Activated CD8-positive, alpha-beta memory T cell treated with anti-CD3 and anti-CD28 coated beads for 36 hours (primary cell): ENCODE measurements around the gene TMEM178B. TPM values are rescaled to one million over a fixed set of nuclear protein-coding genes. Genes with fewer than 3 reads are reported as not detected.

Source experiments
- CTCF ChIA-PET: fragments of 350-600 bp; sonication (Branson Sonifier 250); formaldehyde crosslinking; loops from one replicate; lab custom pipeline; 2021; ENCODE audit warnings: antibody characterized with exemption; lab: Charles Lee
- POLR2A ChIA-PET: fragments of 350-600 bp; sonication (Branson Sonifier 250); formaldehyde crosslinking; loops from one replicate; lab custom pipeline; 2021; ENCODE audit warnings: antibody characterized with exemption; lab: Charles Lee
- total RNA-seq, 2 experiments: library from RNA; stranded (reverse); gene quantifications; one replicate each; pipeline ENCODE4 v1.2.3, GENCODE V29; 2021

TMEM178B gene
- total RNA-seq, 2 experiments from 2014 or later = 0.51 to 0.75 TPM

DNA sequence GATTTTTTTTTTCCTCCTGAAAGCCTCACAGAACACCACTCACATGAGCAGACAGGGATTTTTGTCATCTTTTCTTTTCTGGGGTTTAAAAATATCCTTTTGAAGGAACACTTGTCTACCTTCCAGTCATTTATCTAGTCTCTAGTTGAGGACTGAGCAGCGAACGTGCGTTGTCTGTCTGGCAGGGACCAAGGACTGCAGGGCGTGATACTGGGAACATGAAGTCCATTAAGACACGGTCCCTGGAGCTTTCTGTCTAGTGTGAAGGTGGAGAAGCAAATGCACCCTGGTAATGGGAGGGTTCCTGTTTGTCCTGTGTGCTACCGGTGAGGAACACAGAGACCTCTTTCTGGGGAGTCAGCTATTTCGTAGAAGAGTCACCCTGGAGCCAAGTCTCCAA lies 207.4 kb downstream of the TMEM178B start:
- POLR2A ChIA-PET = no interaction called here
- CTCF ChIA-PET = no interaction called here

DNA sequence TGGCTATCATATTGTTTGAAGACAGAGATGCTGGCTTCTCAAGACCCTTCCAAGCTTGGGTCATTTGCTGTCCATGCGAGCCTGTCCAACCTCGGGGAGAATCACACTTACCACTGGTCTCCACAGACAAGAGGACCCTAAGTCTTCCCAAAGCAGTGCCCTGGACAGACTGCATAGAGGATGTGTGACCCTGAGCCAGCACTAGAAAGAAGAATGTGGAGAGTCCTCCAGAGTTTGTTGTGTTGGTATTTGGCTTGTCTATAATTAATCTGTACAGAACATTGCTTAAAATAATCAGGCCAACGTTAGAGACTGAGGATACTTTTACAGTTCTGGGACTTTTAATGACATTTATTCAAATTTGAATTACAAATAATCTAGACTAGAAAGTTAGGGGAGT lies 212.7 kb downstream of the TMEM178B start:
- ChIA-PET POLR2A (no interaction called here), CTCF (no interaction called here)

DNA sequence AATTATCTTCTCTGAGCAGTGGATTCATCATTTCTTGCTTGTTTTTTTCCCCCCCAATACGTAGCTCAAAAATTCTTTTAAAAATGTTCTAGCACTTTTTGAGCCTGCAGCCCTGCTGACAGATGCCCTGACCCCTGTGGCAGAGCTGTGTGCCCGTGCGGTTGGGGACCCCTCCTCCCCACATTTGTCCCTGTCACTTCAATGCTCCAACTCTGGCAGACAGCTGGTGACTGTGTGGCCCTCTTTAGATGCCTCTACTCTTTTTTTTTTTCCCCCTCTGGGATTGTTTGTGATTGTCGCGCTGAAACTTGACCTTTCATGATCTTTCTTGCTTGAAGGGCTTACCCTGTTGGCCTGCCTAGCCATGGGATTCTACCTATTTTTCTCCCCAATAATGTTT lies 214.1 kb downstream of the TMEM178B start:
- POLR2A ChIA-PET = no interaction called here
- CTCF ChIA-PET = no interaction called here

DNA sequence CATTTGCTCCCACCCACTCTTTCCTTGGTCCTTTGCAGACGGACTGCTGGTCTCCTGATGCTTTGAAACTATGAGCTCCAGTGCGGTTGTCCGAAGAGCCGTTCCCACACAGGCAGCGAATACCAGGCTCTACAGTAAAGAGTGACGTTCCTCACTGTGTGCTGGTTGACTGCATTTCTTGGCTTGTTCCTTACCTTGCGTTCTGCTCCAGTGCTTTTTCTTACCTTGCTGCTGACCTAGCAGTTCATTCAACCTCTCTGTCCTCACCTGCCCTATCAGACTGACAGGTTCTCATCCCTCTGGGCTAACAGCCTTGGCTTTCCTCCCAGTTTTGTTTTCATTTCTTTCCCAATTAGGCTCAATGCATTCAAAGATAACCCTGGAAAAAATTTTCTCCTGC lies 214.8 kb downstream of the TMEM178B start:
- CTCF ChIA-PET = no interaction called here
- POLR2A ChIA-PET = no interaction called here

DNA sequence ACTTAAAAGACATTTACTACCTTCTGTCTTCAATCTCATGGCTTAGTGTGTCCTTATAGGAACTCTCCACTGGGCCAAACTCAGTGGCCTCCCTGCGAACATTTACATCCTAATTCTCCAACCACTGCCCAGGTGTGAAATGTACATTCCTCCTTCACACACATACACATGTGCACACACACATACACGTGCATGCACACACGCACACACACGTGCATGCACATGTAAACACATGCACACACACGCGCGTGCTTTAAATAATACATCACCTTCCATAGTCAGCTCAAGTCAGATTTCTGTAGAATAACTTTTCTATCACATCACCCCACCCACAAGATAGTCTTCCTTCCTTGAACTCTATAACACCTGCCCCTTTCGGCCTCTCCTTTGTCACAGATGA lies 216.5 kb downstream of the TMEM178B start:
- ChIA-PET POLR2A (no interaction called here), CTCF (no interaction called here)

DNA sequence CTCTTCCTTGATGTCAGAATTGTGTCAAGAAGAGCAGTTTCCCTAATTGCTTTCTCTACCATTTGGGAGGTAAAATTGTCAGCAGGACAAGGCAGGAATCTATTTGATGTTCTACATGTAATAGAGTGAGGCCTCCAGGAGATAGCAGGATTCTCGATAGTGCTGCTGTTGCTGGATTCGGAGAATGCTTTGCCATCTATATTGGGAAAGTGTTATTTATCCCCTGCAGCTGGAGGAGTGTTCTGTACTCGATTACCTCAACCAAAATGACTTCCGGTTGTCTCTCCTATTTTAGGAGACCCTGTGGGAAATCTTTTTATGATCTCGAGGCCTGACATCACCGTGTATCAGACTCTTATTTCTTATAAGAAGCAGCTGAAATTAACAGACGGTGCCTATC lies 217.1 kb downstream of the TMEM178B start:
- CTCF ChIA-PET = no interaction called here
- POLR2A ChIA-PET = no interaction called here

DNA sequence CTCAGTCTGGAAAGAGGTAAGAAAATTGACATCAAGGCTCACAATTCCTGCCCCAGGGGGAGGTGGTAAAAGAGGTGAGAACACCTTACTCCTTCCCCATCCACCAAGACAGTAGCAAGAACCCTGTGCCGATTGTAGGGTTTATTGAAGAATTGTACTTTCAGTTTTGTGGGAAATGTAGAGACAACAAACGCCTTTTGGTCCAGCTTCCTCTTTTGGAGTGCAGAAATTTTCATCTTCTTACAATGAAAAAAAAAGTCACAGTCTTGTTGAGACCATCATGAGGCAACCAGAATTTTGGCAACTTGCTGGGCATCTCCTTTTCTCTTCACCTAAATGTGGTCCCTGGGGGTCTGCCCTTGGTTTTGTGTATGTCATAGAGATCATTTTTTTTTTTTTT lies 217.7 kb downstream of the TMEM178B start:
- CTCF ChIA-PET = no interaction called here
- POLR2A ChIA-PET = interaction anchor here (0.7 kb wide), 1 partner anchor 14 kb away, joined by 5 read pairs; no protein-coding TSS in a partner anchor

DNA sequence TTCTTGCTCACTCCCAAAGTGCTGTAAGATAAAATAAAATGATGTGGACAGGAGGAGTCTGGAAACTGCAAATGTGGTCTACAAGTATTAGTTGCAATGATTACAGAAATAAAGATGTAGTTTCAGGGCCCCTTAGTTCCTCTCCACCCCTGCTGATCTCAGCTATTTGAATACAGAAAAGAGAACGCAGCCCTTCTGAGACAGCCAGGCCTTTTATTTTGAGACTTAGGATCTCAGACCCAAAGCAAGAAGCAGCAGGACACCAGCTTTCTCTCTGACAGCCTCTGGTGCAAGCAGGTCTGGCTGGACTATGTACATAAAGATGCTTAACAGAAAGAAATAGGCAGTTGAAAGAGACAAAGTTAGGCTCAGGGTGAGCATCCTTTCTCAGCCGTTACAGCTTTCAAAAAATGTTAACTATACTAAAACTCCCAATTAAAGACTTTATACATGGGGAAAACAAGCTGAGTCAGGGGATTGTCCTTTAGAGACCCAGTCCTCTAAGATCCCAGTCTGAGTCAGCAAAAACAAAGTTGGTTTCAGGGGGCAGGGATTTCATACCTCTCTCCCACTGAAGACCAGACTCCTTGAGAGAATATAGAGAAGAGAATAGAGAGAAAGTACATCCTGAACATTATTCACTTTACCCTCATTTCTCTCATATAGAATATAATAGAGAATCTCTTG lies 220.4 kb downstream of the TMEM178B start:
- ChIA-PET POLR2A (no interaction called here), CTCF (no interaction called here)

DNA sequence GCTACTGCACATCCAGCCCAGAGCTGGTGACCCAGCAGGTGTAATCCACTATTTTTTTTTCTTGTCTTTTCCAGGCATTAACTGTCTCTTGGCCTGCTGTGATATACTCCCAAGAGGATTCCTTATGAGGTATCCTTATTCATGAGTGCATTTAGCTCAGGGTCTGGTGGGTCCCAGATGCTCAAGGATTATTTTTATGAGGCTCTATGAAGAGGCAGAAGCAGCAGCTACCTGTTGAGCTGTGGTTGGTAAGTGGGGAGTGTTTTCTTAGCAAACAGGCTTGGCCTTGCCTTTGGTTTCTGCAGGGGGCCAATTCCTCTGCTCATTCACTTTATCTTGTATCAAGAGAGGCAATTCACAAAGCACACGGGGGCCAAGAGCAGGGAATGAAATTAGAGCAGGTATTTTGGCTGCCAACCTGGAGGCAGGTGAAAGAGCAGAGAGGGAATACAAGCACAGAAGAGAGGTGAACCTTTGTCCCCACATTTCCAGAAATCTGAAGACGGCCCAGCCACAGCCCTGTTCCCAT lies 221.6 kb downstream of the TMEM178B start:
- ChIA-PET CTCF (no interaction called here), POLR2A (no interaction called here)

DNA sequence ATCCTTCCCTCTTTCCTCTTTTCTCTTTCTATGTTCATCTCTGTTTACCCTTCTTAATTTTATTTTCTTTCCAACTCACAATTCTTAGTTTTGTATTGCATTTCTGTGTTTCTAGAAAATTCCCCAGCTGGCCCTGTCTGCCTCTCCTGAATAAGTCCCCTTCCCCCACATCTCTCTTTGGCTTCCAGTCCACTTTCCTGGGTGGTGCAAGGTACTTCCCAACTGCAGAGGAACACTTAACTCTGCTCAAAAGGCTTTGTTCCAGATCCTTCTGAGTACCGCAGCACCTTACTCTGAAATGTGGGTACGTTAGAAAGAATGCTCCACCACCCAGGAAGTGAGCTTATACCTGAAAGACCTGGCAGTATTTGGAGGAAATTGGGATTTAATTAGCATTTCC lies 227.0 kb downstream of the TMEM178B start:
- ChIA-PET POLR2A (no interaction called here), CTCF (no interaction called here)

DNA sequence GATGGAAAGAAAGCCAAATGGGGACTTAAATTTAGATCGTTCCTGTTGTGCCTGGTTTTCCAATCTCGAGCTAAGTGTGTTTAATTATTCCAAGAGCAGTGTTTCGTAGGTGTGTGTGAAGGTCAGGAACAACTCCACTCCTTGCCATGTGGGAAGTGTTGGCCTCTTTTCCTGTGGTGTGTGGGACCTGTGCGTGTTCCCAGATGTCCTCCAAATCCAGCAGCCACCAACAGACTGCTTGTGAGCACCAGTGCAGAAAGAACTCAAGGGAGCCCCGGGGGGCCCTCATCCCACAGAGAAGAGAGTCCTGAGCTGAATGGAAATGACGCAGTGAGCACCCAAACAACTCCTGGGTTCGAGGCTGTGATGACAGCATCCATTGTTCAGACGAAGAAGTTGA lies 227.7 kb downstream of the TMEM178B start:
- CTCF ChIA-PET = no interaction called here
- POLR2A ChIA-PET = no interaction called here

DNA sequence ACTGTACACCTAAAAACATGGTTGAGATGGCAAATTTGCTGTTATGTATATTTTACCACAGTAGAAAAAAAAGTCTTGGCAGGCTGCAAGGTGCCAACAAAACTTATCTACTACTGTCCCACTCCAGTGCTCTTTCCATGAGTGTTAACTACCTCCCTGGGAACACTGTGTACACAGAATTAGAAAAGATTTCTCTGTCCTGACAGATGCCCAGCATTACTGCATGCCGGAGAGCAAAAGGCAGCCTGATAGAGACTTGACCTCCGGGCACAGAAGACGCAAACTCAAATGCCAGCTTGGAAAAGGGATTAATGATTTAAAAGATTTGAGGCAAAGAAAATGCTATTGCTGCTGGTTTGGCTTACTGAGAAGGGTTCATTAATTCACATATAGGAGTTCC lies 228.8 kb downstream of the TMEM178B start:
- ChIA-PET POLR2A (no interaction called here), CTCF (no interaction called here)

DNA sequence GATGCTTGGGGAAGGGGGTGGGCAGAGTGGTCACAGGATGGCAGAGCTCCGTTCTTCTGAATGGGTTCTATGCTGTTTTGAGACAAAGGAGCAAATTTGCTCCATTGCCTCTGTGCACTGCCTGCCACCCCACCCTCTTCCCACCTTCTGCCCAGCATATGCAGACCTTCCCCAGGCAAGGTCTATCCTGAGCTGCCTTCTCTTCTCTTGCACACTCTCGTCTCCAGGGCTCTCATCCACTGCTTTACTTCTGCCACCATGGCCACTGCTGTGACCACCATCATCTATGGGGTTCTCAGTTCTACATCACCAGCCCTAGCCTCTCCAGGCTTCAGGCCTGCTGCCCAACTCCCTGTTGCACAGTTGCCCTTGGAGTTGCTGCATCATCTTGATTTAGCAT lies 230.4 kb downstream of the TMEM178B start:
- POLR2A ChIA-PET = no interaction called here
- CTCF ChIA-PET = no interaction called here

DNA sequence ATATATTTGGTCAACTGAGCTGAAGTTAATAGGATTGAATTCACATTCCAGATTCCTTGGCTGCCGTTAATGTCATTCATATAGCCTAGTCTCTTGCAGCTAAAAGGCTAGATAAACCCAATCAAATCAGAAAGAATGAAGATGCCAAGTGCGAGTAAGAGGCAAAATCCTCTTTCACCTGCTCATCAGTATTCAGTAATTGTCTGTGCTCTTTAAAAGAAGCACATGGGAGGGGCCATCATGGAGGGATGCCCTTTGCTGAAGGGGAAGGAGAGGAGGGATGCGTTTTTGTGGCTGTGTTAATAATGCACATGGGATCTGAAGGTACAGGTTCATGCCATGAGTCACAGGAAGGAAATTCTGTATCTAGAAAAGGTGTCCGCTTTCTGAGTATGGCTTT lies 232.2 kb downstream of the TMEM178B start:
- POLR2A ChIA-PET = no interaction called here
- CTCF ChIA-PET = no interaction called here

DNA sequence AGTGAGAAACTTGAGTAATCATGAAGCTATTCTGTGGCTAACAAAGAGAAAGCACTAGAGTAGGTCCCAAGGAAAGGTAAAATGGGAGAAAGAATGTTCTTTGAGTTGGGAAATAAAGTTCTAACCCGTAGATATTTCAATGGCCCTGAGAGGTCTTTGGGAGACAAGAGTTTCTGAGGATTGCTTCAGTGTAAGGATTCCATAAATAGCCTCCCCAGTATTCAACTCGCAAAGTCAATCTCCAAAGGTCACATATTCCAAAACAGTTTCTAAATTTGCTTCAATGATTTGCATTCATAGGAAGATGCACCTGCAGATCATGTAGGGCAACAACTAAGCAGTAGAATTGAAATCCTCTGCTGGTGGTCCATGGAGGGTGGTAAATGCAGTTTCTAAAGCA lies 238.5 kb downstream of the TMEM178B start:
- POLR2A ChIA-PET = no interaction called here
- CTCF ChIA-PET = no interaction called here

DNA sequence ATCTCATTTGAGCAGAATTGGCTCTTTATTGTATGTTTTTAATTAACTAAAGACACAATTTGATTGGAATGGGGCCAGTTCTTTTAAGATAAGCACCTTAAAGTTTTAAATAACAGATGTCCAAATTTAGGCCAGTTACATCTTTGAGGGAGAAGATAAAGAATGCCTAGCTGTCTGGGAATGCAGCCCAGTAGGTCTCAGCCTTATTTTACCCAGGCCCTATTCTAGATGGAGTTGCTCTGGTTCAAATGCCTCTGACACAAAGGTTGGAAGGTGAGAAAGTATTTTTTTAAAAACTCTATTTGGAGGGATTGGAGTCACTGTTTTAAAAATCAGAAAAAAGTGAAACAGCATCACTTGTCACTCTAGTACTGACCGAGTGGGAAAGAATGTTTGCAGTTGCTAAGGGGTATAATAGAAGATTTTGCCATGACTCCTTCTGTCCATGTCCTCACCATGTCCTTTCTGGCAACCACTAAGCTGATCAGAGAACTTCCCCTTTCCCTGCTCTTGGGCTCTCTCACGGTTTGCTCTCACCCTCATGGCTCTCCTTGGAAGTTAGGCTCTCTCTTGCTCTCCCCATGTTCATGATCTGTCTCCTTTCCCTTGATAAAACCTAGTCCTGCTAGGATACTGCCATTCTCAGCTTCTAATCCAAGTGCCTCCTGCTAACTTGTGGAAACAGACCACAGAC lies 239.1 kb downstream of the TMEM178B start:
- ChIA-PET POLR2A (no interaction called here), CTCF (no interaction called here)

DNA sequence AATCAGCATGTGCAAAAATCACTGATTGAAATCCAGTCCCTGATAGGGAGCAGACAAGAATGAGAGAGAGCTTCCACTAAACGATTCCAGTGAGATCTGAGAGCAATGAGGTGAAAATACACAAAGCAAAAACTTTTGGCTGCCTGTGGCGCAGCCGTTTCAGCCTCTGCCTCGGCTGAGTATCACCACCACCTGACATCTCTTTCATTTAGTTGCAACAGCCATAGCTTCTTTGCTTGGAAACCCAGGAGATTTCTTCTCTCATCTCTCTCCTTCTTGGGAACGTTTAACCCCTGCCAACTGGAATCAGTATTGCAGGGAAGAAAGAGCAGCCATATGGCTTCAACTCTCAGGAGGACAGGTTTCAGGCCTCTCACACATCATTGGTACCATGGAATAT lies 240.0 kb downstream of the TMEM178B start:
- CTCF ChIA-PET = no interaction called here

DNA sequence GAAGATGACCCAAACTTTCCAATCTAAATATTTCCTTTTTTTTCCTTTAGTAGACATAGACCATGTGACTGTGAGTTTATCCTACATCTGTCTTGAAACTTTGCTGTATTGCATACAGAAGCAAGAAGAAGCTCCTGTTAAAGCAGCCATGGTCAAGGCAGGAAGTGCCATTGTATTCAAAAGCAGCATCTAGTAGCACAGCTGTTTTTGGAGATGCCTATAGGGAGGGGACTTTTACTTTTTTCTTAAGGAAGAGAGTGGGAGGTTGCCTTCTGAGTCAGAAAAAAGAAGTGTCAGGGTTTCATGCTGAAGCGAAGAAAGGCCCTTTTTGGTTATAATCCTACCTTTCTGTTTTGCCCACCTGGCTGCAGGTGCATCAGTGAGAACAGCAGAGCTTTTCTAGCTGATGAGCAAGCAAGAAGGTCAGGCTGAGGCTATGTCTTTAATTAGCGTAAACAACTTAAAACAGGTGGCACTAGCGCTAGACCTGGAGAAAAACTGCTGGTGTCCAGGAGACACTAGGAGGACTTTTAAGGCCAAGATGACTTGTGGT lies 243.2 kb downstream of the TMEM178B start:
- ChIA-PET POLR2A (no interaction called here), CTCF (no interaction called here)

More for the DNA sequence above, 240.0 kb downstream of the TMEM178B start:
- POLR2A ChIA-PET = no interaction called here

DNA sequence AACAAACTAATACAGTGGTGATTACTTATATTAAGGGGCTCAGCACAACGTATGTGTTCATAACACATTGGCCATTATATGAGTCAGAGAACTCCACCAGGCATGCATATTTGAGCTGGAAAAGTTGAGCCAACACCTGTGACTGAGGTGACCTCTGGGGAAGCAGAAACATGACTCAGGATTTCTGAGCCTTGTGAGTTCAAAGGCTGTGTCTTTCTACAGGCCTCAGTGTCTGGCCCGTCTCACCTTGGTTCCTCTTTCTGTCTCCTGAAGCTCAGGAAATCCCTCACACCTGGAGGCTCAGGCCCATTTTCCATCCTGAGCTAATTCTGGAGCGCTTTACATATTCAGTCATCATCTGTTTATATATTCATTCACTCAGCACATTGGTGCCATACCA lies 246.4 kb downstream of the TMEM178B start:
- ChIA-PET POLR2A (no interaction called here), CTCF (no interaction called here)

DNA sequence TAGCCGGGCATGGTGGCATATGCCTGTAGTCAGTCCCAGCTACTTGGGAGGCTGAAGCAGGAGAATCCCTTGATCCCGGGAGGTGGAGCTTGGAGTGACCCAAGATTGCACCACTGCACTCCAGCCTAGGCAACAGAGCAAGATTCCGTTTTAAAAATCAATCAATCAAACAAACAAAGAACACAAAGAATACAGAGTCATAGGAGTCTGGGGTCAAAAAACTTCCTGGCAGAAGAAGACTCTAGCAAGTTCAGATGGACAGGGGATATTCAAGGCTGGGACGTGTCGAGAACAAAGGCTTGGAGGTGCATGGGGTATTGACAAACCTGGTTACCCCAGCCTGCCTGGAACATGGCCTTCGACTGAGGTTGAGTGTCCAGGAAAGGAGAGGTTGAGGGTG lies 248.5 kb downstream of the TMEM178B start:
- ChIA-PET CTCF (no interaction called here), POLR2A (no interaction called here)

DNA sequence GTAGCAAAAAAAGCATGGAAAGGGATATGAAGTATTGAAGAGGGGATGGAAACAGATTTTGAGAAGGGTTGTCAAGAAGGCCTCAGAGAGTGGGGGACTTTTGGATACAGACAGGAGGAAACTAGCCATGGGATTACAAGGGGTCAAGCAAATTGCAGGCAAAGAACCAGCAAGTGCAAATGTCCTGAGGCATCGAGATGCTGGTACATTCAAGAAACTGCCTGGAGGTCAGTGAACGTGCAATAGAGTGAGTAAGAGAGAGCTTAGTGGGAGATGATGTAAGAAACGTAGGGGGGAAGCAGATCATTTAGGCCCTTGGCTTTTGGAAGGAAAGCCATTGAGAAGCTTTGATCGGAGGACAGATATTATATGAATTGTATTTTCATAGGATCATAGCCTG lies 250.0 kb downstream of the TMEM178B start:
- CTCF ChIA-PET = no interaction called here
- POLR2A ChIA-PET = no interaction called here
